ENCODE results near the gene VIL1.
A peak's percentile ranks its signal among the peaks of the same experiment; 100 is the strongest.

GRCh38 chr2:218387369-218388194, 31.3 kb upstream of the VIL1 start:
- TF ChIP-seq FOSL1 (IDR thresholded peaks at IDR 0.05; ENCODE audit: insufficient read depth, low read depth, low read length) (no peak), JUND (IDR thresholded peaks at IDR 0.05; ENCODE audit: low read length) (no peak), EGR1 (IDR thresholded peaks at IDR 0.05; ENCODE audit: borderline replicate concordance, low read depth, low read length) (peak; percentile 43; the same call in 1 of the 2 replicates), POLR2A (IDR thresholded peaks at IDR 0.05; ENCODE audit: control extremely low read depth in 1 of 2, low read depth in 2 of 2, low read length in 2 of 2) (peak in 1 of 2 experiments; percentile 70; a peak in 2 of 3 replicates), RAD21 (IDR thresholded peaks at IDR 0.05 in 1 of 2, conservative IDR thresholded peaks at IDR 0.05 in 1 of 2; ENCODE audit: low read depth in 2 of 2, low read length in 2 of 2) (no peak), HDAC2 (IDR thresholded peaks at IDR 0.05; ENCODE audit: borderline replicate concordance in 1 of 2, low read depth in 2 of 2, low read length in 2 of 2) (no peak), TEAD4 (IDR thresholded peaks at IDR 0.05; ENCODE audit: low read depth, low read length) (no peak), POLR2AphosphoS5 (IDR thresholded peaks at IDR 0.05; ENCODE audit: low read depth, low read length) (peak; percentile 65; the same call in 1 of the 2 replicates), SP1 (IDR thresholded peaks at IDR 0.05; ENCODE audit: low read depth, low read length) (no peak), EP300 (IDR thresholded peaks at IDR 0.05; ENCODE audit: borderline replicate concordance in 1 of 2, low read depth in 2 of 2, low read length in 2 of 2) (no peak), CTBP2 (IDR thresholded peaks at IDR 0.05; ENCODE audit: borderline replicate concordance, insufficient read depth, insufficient read length, low read length) (no peak), SAP30 (IDR thresholded peaks at IDR 0.05; ENCODE audit: insufficient read depth, insufficient replicate concordance, low read length) (no peak)
